WI38 (cell line): ENCODE data around the gene C12orf60.

ENCODE experiments used
- H3K4me3 ChIP-seq: 2 replicates; pipeline ENCODE4 v1.5.1; 2011; ENCODE audit warnings: low read depth, mild to moderate bottlenecking, control low read depth, low read length
- TF ChIP-seq, protein P1 (sequence below): IDR thresholded peaks from 2 replicates; pipeline ENCODE4 v1.5.1; 2012; ENCODE audit warnings: low read depth, mild to moderate bottlenecking, control low read depth, low read length

C12orf60 gene

DNA sequence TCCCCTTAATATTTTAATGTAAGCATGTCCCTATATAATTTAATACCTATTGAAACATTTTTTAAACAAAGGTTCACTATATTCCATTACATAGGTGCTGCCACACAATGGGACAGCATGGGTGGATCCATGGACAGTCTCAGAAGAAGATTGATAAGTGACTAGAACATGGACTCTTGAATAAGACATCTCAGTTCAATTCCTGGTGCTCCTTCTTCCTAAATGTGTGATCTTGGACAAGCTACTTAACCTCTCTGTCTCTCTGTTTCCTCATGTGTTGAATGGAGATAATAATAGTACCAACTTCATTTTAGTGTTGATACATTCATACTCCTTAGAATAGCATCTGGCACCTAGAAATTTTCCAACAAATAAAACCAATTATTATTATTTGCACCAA is 40.9 kb downstream of the C12orf60 start:
- H3K4me3 ChIP-seq = no peak overlapping the region
- TF ChIP-seq, protein P1, sequence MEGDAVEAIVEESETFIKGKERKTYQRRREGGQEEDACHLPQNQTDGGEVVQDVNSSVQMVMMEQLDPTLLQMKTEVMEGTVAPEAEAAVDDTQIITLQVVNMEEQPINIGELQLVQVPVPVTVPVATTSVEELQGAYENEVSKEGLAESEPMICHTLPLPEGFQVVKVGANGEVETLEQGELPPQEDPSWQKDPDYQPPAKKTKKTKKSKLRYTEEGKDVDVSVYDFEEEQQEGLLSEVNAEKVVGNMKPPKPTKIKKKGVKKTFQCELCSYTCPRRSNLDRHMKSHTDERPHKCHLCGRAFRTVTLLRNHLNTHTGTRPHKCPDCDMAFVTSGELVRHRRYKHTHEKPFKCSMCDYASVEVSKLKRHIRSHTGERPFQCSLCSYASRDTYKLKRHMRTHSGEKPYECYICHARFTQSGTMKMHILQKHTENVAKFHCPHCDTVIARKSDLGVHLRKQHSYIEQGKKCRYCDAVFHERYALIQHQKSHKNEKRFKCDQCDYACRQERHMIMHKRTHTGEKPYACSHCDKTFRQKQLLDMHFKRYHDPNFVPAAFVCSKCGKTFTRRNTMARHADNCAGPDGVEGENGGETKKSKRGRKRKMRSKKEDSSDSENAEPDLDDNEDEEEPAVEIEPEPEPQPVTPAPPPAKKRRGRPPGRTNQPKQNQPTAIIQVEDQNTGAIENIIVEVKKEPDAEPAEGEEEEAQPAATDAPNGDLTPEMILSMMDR = no peak

DNA sequence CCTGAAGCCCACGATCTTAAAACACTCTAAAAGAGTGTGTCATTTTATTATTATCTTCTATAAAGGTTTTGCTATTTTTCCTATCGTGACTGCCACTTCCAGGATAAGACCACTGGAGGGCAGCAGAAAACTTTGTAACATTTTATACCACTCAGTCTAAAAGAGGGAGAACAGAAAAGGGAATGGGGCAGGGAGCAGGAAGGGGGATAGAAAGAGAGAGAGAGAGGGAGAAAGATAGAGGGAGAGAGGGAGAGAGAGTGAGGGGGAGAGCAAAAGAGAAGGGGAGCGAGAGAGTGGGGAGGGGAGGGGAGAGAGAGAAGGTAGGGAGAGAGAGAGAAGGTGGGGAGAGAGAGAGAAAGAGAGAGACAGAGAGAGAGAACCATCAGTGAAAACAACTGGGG is 41.9 kb downstream of the C12orf60 start:
- H3K4me3 ChIP-seq = no peak overlapping the region
- TF ChIP-seq, protein P1 = peak; percentile 60

DNA sequence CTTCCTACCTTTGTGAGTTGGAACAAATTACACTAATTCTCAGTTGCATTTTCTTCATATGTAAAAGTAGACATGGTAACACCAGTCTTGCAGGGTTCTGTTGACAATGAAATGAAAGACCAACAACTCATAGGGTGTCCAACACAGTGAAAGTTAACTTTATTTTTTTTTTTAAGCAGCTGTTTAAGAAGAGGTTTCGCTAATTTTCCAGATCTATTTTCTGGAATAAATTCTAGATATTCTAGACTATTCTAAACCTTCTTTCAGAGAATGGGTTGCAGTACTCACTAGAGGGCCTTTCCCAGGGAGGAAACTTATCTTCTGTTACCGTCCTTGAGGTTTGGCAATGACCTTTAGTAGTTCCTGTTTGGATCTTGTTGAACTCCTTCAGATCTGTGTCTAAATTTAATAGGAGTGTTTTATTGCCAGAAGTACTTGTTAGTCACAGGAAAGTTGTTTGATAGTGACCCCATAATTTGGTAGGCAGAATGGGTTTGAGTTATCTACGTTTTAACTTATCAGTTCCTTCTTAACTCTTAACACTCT is 42.6 kb downstream of the C12orf60 start:
- TF ChIP-seq, protein P1 = no peak
- no peak overlapping the region for H3K4me3 ChIP-seq

DNA sequence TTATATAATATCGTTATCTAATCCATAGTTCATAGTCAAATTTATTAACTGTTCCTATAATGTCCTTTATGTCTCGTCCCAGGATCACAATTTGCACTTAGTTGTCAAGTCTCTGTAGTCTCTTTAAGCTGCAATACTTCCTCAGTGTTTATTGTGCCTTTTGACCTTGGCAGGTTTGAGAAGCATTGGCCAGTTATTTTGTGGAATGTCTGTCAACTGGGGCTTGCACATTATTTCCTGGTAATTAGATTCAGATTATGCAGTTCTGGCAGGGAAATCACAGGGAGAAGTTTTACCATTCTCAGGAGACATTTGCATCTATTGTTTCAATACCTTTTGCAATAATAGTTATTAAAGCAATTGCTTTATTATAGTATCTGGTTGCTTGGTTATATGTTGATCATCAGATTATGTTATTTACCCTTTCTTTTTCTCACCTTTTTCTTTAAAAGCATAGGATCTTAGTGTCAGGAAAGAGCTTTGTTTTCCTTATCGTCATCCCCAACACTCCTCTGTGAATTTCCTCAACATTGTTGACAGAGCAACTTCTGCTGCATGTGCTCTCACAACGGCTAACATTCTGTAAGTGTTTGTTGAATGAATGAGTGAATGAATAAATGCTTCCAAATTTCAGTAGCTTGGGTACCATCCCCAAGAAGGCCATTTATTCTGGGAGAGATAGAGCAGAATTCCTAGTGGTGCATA is 43.6 kb downstream of the C12orf60 start:
- TF ChIP-seq, protein P1 = no peak
- no peak overlapping the region for H3K4me3 ChIP-seq

DNA sequence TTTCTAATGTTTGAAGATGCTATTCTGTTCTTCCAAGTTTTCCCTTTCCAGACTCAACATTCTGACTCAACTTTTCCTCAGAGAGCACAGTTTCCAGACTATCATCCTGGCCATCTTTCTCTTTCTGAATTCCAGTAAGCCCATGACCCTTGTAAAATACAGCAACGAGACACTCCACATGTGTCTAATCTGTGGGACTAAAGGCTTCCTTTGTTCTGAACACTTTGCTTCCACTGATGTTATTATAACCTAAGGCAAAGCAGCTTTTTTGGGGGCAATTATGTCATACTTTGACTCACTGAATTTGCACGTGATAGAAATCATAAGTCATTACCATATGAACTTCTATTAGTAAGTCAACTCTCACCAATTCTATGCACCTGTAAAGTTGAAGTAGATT is 46.2 kb downstream of the C12orf60 start:
- TF ChIP-seq, protein P1 = no peak
- H3K4me3 ChIP-seq = no peak overlapping the region

DNA sequence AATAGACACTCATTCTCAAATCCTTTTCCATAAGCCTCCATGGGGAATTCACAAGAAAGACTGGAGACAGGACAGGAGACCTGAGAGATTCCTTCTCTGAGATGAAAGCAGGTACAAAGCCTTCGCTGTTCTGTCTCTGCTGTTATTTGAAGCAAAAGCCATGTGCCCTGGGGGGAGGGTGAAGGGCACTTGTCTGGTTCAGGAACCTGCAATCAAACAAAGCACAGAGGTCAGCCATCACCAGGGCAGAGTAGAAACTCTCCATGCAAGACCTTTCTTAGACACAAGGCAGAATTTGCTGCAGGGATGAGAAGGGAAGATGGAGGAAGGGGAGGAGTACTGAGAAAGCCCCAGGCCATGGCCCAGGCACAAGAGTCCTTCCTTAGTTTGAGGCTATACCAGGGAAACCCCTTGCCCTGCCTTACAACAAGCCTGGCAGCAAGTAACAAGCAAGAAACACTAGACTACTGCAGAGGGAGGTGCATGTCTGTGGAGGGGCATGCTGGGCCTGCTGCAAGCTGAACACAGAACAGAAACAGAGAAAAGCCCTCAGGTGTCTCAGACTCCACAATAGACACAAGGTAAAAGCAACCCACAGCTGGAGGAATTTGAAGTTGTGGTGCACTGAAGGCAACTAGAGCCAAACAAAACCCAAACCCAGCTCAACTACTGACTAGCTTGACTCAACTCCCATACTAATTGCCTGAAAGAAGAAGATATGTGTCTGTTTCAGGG is 47.6 kb downstream of the C12orf60 start:
- no peak overlapping the region for H3K4me3 ChIP-seq
- TF ChIP-seq, protein P1 = no peak

DNA sequence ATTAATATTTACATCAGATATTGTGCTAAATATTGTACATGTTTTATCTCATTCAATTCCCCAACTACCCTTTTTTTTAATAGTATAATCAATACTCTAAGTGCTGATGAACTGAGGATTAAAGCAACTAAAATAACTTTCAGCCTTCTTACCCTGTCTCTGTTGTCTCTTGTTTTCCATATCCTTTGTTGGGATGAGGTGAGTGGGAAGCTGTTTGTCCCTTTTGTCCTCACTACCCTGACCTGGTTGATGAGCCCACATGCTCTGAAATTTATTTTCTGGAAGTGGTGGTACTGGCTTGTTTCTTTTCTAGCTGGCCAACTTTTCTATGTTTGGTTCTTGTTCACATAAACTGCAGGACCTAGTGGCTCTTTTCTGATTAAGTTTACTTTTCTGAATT is 49.4 kb downstream of the C12orf60 start:
- TF ChIP-seq, protein P1 = no peak
- no peak overlapping the region for H3K4me3 ChIP-seq
